ENCODE data around the gene DCAF12. TPM values are rescaled to one million over a fixed set of nuclear protein-coding genes. Genes with fewer than 3 reads are reported as not detected.

Gene DCAF12
- total RNA-seq = 10 to 100 TPM; 28.7 to 43.0 (median 34.0) TPM
- long read RNA-seq, donor 1, transcript DCAF12-201 (9 exons, 3,667 nt) = major isoform, 39 of 42 reads
- long read RNA-seq, donor 1, partial matches to known transcripts = 3 of 42 reads
- long read RNA-seq, donor 1, other reads (novel, unspliced or antisense) = 0 of 42 reads
- long read RNA-seq, donor 2, transcript DCAF12-201 (9 exons, 3,667 nt) = major isoform, 8 of 11 reads
- long read RNA-seq, donor 2, partial matches to known transcripts = 1 of 11 reads
- long read RNA-seq, donor 2, other reads (novel, unspliced or antisense) = 2 of 11 reads

DNA sequence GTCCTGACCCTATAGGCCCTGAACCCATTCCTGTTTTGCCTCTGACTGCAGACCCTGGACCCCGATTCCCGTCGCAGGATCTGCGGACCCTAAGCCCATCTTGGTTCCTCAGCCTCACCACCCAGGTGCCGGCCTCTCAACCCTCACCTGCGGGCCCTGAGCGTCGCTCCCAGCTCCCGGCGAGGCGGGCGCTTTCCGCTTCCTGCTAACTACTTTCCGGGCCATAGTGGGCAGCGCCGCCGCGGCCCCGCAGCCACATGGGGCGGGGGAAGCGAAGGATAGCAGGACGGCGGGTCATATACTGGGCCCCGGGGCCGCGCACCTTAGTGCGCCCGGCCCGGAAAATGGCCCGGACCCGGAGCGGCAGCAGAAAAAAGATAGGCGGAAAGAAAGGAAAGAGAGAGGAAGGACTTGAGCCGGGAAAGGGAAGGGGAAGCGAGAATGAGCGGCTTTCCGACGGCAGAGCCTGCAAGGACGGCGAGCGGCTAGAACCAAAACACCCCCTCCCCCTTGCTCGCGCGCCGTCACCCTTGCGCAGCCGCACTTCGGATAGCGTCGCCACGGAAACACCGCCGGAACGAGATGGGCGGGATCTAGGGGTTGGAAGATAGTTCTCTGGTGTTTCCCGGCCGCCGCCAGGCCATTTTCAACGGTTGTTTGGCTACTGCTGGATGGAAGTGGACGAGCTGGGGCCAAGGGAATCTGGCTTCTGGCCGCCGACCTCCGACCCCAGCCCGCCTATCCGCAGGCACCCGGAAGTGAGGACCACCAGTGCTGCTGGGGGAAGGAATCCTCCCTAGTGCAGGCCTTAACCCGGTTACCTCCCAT lies at the start of gene DCAF12:
Gene DCAF12, minus strand, starts transcription at position 492 of the 828 bp plus-strand sequence. Its CDS starts 267 bp downstream, at position 225.
- peak; percentile 94 to 95 (median 94) for DNase-seq
- Histone ChIP-seq H3K36me3 (ENCODE audit: low read depth) (no peaks in the 10 kb centered on the region), H3K9me3 (no peaks in the 10 kb centered on the region), H3K4me1 (ENCODE audit: low read depth) (peaks cover 28% of the 10 kb centered on the region), H3K4me3 (peak within 1 kb of the TSS; percentile 58)
- intact Hi-C loops (cut with DNase I, micrococcal nuclease) = no loop called here
- ATAC-seq = peak; percentile 98
- no peak for TF ChIP-seq CTCF (IDR thresholded peaks at IDR 0.05)

- TF ChIP-seq CTCF (IDR thresholded peaks at IDR 0.05) = no peak
- intact Hi-C loops (cut with DNase I, micrococcal nuclease) = no loop called here
- no peaks in the 10 kb centered on the region for H3K36me3 ChIP-seq (ENCODE audit: low read depth)
- no peaks in the 10 kb centered on the region for H3K9me3 ChIP-seq
- H3K4me1 ChIP-seq (ENCODE audit: low read depth) = peaks cover 7% of the 10 kb centered on the region
- ATAC-seq (no peak), DNase-seq (no peak)
- H3K4me3 ChIP-seq = no peak overlapping the region
Measured at GRCh38 chr9:34176089-34176488, 49.6 kb upstream of the DCAF12 start.

DNA sequence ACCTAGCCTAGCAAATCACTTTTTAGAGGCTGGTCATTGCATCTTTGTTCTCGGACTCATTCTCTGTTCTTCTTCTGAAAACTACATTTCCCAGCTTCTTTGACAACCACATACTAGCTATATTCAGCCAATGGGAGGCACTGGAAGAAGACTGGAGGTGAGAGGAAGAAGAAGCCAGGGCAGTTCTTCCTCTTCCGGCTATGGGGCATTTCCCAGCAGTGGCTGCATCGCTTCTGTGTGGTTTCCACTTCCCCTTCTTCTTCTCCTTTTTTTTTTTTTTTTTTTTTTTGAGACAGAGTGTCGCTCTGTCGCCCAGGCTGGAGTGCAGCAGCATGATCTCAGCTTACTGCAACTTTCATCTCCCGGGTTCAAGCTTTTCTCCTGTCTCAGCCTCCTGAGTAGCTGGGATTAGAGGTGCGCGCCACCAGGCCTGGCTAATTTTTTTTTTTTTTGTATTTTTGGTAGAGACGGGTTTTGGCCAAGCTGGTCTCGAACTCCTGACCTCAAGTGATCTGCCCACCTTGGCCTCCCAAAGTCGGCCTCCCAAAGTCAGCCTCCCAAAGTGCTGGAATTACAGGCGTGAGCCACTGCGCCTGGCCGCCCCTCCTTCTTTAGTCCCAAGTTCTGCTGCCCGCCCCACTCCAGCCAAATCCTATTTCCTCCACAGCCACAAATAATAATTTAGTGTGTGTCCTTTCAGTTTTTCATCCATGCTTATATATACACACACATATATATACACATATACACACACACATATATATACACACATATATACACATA lies 45.4 kb upstream of the DCAF12 start:
- intact Hi-C loops (cut with DNase I, micrococcal nuclease) = no loop called here
- no peak for TF ChIP-seq CTCF (IDR thresholded peaks at IDR 0.05)
- ATAC-seq (peak; percentile 59), DNase-seq (peak in 1 of 3 donors; percentile 29)
- H3K4me1 ChIP-seq (ENCODE audit: low read depth) = peaks cover 4% of the 10 kb centered on the region
- H3K4me3 ChIP-seq = no peak overlapping the region
- no peaks in the 10 kb centered on the region for H3K9me3 ChIP-seq
- H3K36me3 ChIP-seq (ENCODE audit: low read depth) = no peaks in the 10 kb centered on the region

- Histone ChIP-seq H3K4me3 (no peak overlapping the region), H3K4me1 (ENCODE audit: low read depth) (peaks cover 4% of the 10 kb centered on the region), H3K9me3 (no peaks in the 10 kb centered on the region), H3K36me3 (ENCODE audit: low read depth) (no peaks in the 10 kb centered on the region)
- no peak for TF ChIP-seq CTCF (IDR thresholded peaks at IDR 0.05)
- ATAC-seq (peak; percentile 70), DNase-seq (peak in 1 of 3 donors; percentile 14)
- intact Hi-C loops (cut with DNase I, micrococcal nuclease) = no loop called here
Measured at GRCh38 chr9:34170237-34170991, 43.9 kb upstream of the DCAF12 start.

DNA sequence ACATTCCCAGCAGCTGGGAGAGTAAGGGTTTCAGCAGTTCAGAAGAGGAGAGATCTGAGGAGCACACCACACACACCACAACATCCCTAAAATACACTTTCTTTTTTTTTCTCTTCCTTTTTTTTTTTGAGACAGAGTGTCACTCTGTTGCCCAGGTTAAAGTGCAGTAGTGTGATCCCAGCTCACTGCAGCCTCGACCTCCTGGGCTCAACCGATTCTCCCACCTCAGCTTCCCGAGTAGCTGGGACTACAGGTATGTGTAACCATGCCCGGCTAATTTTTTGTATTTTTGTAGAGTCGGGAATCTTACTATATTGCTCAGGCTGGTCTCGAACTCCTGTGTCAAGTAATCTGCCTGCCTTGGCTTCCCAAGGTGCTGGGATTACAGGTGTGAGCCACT lies 42.6 kb upstream of the DCAF12 start:
- Histone ChIP-seq H3K36me3 (ENCODE audit: low read depth) (no peaks in the 10 kb centered on the region), H3K4me3 (no peak overlapping the region), H3K4me1 (ENCODE audit: low read depth) (peaks cover 4% of the 10 kb centered on the region), H3K9me3 (no peaks in the 10 kb centered on the region)
- ATAC-seq = no peak
- no peak for TF ChIP-seq CTCF (IDR thresholded peaks at IDR 0.05)
- DNase-seq = no peak
- intact Hi-C loops (cut with DNase I, micrococcal nuclease) = no loop called here
